NCI-H2227 (cell line): ENCODE results near the gene ZNG1C.
"Not testable (repeated sequence)": the region's sequence is repeated elsewhere in the genome, so short reads cannot be mapped to it uniquely, and the experiment has no call there.

Experiments used
- DNase-seq: peaks from one replicate; lab custom pipeline; 2025; ENCODE audit not compliant: unreplicated experiment; lab: John Stamatoyannopoulos, UW

Gene ZNG1C

GRCh38 chr9:68241683-68242082 lies at the start of gene ZNG1C:
ZNG1C (plus strand) TSS chr9:68241983; CDS start chr9:68242032, 49 bp downstream.
- not testable (repeated sequence) for DNase-seq

DNA sequence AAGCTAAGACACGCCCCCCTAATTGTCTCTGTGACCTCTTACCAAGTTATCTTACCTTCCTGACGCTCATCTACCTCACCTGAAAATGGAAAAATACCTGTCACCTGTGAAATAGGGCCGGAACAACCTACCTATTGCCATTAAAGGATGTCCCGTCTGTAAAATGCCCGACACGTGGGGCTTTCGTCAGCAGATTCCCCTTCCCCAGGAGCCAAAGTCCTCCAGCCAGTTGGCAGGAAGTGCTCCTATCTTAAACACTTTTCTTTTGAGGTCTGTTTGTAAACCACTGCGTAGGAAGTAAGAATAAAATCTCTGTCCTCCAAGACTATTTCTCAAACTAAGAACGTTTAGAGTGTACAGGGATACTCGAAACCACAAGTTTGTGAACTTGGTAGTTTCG lies 654 bp downstream of the ZNG1C start:
- DNase-seq, result not testable (repeated sequence)

- DNase-seq, result not testable (repeated sequence)
Observed at GRCh38 chr9:68281041-68281440, 39.3 kb downstream of the ZNG1C start.

DNA sequence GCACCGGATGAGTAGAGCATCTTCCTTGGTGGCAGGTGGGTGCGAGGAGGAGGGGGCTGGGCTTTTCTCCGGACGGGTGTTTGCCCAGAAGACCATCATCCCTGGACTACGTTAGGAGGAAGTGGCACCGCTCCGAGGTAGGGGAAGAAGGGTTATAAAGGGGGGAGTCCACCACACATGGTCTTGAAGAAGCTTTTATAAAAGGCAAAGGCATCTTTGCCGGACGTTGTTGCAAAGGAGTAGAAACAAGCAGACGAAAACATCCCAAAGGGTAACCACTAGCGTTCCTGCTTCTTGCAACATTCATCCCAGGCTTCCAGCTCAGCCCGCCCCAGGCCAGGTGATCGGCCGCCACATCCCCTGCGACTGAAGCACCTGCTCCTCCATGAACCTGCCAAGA lies 60.8 kb downstream of the ZNG1C start, which contains the start of gene FOXD4L3:
Gene FOXD4L3 (plus strand): TSS at position 301 of the 400 bp plus-strand sequence. CDS start 85 bp downstream, at position 386.
- not testable (repeated sequence) for DNase-seq

DNA sequence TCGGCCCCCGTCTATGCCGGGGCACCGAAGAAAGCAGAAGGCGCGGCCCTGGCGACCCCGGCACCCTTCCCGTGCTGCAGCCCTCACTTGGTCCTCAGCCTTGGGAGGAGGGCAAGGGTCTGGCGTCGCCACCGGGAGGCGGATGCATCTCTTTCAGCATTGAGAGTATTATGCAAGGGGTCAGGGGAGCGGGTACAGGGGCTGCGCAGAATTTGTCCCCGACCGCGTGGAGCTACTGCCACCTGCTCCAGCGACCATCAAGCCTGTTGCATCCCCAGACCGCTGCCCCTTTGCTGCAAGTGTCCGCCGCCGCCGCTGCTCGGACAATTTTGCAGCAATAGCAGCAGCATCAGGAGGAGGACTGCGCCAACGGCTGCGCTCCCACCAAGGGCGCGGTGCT lies 62.0 kb downstream of the ZNG1C start:
- DNase-seq, result not testable (repeated sequence)

DNA sequence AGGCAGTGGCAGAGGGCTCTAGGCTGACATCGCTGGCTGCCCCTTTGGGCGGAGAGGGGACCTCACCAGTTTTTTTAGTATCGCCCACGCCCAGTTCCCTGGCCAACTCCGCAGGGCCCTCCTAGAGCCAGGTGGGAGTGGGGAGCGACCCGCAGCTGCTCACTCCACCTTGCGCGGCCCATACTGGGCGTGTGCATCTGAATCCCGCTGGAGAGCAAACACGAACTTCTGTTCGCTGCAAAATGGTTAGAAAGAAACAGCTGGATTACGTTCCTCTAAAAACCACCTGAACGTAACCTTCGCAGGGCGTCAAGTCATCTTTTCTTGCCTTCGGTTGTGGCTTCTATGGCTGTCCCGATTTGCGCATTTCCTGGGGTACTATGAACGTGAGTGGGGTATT lies 62.4 kb downstream of the ZNG1C start:
- not testable (repeated sequence) for DNase-seq

- not testable (repeated sequence) for DNase-seq
Observed at GRCh38 chr9:68304777-68305176, 63.0 kb downstream of the ZNG1C start.

- not testable (repeated sequence) for DNase-seq
Observed at GRCh38 chr9:68305680-68306285, 64.0 kb downstream of the ZNG1C start.

DNA sequence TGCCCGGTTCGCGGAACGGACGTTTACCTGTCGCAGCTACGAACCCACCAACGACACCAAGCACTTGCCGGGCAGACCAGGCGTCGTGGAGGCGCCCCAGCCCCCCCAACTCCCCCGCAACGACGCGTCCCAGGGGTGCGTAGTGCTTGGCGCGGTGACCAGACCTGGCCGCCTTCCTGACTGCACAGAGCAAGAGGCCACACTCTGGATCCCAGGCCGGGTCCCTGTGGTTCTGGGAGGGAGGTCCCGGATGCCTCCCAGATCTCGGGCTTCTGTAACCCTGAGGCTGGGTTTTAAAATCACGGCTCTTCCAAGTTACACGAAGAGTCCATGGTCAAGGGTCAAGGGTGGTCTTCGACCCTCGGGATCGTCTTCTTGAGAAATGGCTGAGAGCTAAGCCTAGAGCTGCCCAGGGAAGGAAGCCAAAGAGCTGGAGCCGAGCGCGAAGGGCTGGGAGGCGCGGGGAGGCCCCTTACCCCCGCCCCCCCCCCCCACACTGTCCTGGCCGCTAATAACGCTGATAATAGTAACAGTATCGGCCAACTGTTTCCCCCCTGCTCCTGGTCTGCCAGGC lies 64.7 kb downstream of the ZNG1C start:
- DNase-seq, result not testable (repeated sequence)

DNA sequence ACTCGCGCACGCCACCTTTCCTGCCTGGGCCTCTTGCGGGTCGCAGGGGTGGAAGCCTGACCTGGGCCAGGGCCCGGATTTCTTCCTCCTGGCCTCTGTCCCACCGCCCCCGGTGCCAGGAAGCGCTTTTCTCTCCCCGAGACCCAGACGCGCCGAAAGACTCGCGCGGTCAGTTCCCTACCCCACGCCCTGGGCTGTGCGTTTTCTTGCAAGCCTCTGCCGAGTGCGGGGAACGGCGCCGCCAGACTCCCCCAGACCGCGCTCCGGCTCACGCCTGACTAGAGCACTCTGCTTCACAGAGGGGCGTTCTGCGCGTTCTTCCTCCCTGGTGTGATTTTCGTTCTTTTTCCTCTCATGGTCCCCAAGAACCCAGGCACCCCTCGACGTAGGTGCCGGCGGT lies 65.3 kb downstream of the ZNG1C start:
- DNase-seq, result not testable (repeated sequence)

DNA sequence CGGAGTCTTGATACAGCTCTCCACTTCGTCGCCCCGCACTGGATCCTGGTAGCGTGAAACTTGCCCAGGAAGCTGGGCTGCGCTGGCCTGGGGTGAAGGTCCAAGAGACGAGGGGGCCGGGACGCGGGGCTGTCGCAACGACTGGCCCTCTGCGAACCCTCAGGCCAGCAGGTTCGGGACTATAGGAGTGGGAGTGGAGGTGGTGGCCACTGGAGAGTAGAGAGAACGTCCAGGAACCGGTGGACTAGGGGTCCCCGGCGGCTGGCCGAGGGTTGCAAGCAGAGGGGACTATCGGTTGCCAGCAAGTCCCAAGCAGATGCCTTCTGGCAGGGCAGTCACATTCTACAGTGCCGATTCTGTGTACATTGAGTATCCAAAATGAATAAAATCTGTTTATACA lies 65.9 kb downstream of the ZNG1C start:
- DNase-seq, result not testable (repeated sequence)

- not testable (repeated sequence) for DNase-seq
Observed at GRCh38 chr9:68311208-68311607, 69.4 kb downstream of the ZNG1C start.

DNA sequence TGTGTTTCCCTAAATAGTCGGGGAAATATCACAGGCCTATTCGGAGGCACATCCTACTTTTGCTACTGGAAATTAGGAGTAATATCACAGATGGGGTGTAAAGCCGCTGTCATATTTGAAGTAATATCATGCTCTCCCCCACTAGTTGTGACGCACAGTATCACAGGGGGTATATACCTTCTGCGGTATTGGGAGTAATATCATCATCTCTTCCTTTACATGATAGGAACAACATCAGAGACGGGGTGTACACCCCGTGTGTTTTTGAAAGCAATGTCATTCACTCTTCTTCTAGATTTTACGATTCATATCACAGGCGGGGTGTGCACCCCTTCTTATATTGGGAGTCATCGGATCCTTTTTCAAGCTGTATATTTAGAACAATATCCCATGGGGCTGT lies 76.4 kb downstream of the ZNG1C start:
- DNase-seq, result not testable (repeated sequence)

- not testable (repeated sequence) for DNase-seq
Observed at GRCh38 chr9:68323749-68324148, 82.0 kb downstream of the ZNG1C start.

- DNase-seq, result not testable (repeated sequence)
Observed at GRCh38 chr9:68324518-68324917, 82.7 kb downstream of the ZNG1C start.

DNA sequence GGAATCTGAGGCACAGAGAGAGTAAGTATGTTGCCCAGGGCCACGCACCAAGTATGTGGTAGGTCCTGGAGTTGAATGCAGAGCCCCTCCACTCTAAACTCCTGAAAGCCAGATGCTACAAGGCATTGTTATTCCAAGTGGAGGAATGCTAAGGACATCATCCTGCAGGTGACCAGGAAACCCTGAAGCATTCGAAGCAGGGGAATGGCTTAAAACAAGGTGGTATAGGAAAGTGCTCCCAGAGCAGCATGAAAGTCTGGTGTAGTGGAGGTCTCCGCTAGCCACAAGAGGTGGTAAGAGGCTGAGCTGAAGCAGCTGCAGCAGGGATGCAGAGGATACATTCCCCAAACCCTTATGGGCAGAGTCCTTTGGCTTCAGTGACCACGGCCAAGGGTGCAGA lies 87.3 kb downstream of the ZNG1C start:
- DNase-seq, result not testable (repeated sequence)

GRCh38 chr9:68330531-68331173 lies 88.9 kb downstream of the ZNG1C start:
- DNase-seq, result not testable (repeated sequence)

DNA sequence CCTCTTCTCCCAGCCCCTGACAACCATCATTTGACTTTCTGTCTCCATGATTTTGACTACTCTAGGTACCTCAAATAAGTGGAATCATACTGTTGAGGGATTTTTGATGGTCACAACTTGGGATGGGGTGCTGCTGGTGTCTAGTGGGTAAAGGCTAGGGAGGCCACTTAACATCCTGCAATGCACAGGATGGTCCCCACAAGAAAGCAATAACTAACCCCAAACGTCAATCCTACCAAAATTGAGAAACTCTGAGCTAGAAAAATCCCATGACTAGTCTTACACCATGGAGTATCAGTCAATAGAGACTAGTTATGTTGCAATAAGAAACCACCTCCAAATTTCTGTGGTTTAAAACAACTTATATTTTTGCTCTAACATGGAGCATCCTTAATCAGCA lies 90.3 kb downstream of the ZNG1C start:
- not testable (repeated sequence) for DNase-seq

DNA sequence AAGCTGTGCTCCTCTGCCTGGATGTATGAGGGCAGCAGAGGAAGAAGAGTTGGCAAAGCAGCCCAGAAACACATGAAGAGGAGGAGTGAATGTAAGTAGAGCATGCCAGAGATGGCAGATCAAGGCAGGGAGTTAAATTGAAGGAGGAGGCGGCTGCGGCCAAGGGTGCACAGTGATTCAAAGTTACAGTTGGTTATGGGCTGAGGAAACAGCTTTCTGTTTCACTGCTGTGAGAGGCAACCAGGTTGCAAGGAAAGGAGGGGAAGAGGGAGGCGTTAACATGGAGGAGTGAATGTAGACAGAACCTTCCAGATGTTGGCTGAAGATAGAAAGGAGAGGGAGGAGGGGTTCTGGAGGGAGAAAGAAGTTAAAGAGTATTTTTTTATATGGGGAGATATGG lies 94.2 kb downstream of the ZNG1C start:
- DNase-seq, result not testable (repeated sequence)

GRCh38 chr9:68336639-68337339 lies 95.0 kb downstream of the ZNG1C start:
- not testable (repeated sequence) for DNase-seq

DNA sequence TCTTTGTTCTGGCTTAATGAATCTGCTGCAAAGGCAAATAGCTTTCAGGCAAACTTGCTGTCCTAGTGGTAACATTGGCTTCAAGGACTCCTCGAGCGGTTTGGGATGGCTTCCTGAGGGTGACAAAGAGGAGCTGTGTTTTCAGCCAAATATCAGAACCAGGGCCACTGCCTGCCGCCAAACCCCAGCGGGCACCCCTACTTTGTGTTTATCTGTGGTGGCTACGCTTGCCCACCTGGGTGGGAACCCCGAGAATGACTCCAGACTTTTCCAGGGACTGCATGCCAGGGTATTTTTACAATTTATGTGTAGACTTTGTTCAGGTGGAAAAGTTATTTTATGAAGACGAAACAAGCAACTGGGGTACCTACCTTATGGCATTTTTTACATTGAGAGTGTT lies 96.2 kb downstream of the ZNG1C start:
- not testable (repeated sequence) for DNase-seq
